Vagina (tissue), 2 donors: Measurements from ENCODE around the gene C16orf95. TPM values are rescaled to one million over a fixed set of nuclear protein-coding genes. Genes with fewer than 3 reads are reported as not detected.
"Not testable (repeated sequence)": the region's sequence is repeated elsewhere in the genome, so short reads cannot be mapped to it uniquely, and the experiment has no call there.

Experiments used
- DNase-seq, 2 donors: peaks; one replicate each; pipeline ENCODE4 v3.0.0-alpha.2; 2017; ENCODE audit errors: extremely low spot score in 2 of 2
- H3K27ac ChIP-seq: fragments of 200-600 bp; sonication (generic); one replicate; pipeline ENCODE4 v1.5.1; 2019
- H3K27me3 ChIP-seq: fragments of 200-600 bp; sonication (generic); one replicate; pipeline ENCODE4 v1.5.1; 2019
- H3K36me3 ChIP-seq, 2 donors: fragments of 200-600 bp; sonication (generic); one replicate each; pipeline ENCODE4 v1.5.1; 2017 to 2019
- H3K4me1 ChIP-seq: fragments of 200-600 bp; sonication (generic); one replicate; pipeline ENCODE4 v1.5.1; 2019
- H3K4me3 ChIP-seq, 2 donors: fragments of 200-600 bp; sonication (generic); 1 replicate in 1 of 2; 2 replicates in 1 of 2; pipeline ENCODE4 v1.5.1; 2016 to 2019
- H3K9me3 ChIP-seq: fragments of 200-600 bp; sonication (generic); one replicate; pipeline ENCODE4 v1.5.1; 2019
- CTCF ChIP-seq, 3 experiments: fragments of 450-650 bp in 2 of 3; fragments of 200-600 bp in 1 of 3; sonication (generic) in 1 of 3; IDR thresholded peaks; one replicate each; pipeline ENCODE4 v1.5.1; 2017 to 2019; ENCODE audit warnings: antibody characterized with exemption in 3 of 3, mild to moderate bottlenecking in 2 of 3, moderate library complexity in 2 of 3
- POLR2A ChIP-seq, 2 donors: fragments of 450-650 bp; IDR thresholded peaks; one replicate each; pipeline ENCODE4 v1.6.1; 2017; ENCODE audit warnings: antibody characterized with exemption in 2 of 2, mild to moderate bottlenecking in 2 of 2, moderate library complexity in 2 of 2
- POLR2AphosphoS5 ChIP-seq, 2 donors: sonication (generic); formaldehyde crosslinking; IDR thresholded peaks; one replicate each; pipeline ENCODE4 v1.9.0; 2017; ENCODE audit warnings: antibody characterized with exemption in 2 of 2, mild to moderate bottlenecking in 2 of 2, low read depth in 1 of 2; ENCODE audit not compliant: insufficient read depth in 1 of 2
- intact Hi-C: fragments of 100-400 bp; cut with DNase I; formaldehyde crosslinking; loops from one replicate; pipeline ENCODE4 v1.15.1; 2023
- total RNA-seq: library from RNA; depleted of rRNA; stranded (reverse); fragments of >200 nt; gene quantifications from one replicate; pipeline ENCODE4 v1.2.3, GENCODE V29; 2016

Gene C16orf95
- total RNA-seq, 1 donor from 2014 or later: 1.5 TPM

GRCh38 chr16:87259431-87259830 lies 57.8 kb downstream of the C16orf95 start:
- no peak for TF ChIP-seq POLR2A (IDR thresholded peaks at IDR 0.05)
- no peak for TF ChIP-seq POLR2AphosphoS5 (IDR thresholded peaks at IDR 0.05; ENCODE audit: insufficient read depth in 1 of 2, low read depth in 1 of 2)
- TF ChIP-seq CTCF (IDR thresholded peaks at IDR 0.05): no peak
- Histone ChIP-seq H3K27me3 (no peaks in the 10 kb centered on the region), H3K4me1 (no peaks in the 10 kb centered on the region), H3K36me3 (no peaks in the 10 kb centered on the region), H3K4me3 (no peak overlapping the region), H3K27ac (no peak overlapping the region), H3K9me3 (no peaks in the 10 kb centered on the region)
- no peak for DNase-seq
- intact Hi-C loops: no loop called here

GRCh38 chr16:87258653-87259052 lies 58.5 kb downstream of the C16orf95 start:
- H3K36me3 ChIP-seq, H3K4me3 ChIP-seq, DNase-seq, H3K27me3 ChIP-seq, H3K27ac ChIP-seq, H3K4me1 ChIP-seq, intact Hi-C loops, H3K9me3 ChIP-seq: not testable (repeated sequence)

GRCh38 chr16:87255866-87256265 lies 61.3 kb downstream of the C16orf95 start:
- no peaks in the 10 kb centered on the region for H3K9me3 ChIP-seq
- TF ChIP-seq POLR2A (IDR thresholded peaks at IDR 0.05) (no peak), POLR2AphosphoS5 (IDR thresholded peaks at IDR 0.05; ENCODE audit: insufficient read depth in 1 of 2, low read depth in 1 of 2) (no peak), CTCF (IDR thresholded peaks at IDR 0.05) (no peak)
- intact Hi-C loops: no loop called here
- H3K4me1 ChIP-seq: no peaks in the 10 kb centered on the region
- H3K36me3 ChIP-seq: no peaks in the 10 kb centered on the region
- H3K27me3 ChIP-seq: no peaks in the 10 kb centered on the region
- no peak overlapping the region for H3K4me3 ChIP-seq
- DNase-seq: no peak
- no peak overlapping the region for H3K27ac ChIP-seq

- Histone ChIP-seq H3K27me3 (no peaks in the 10 kb centered on the region), H3K36me3 (no peaks in the 10 kb centered on the region), H3K27ac (no peak overlapping the region), H3K4me3 (no peak overlapping the region), H3K4me1 (no peaks in the 10 kb centered on the region), H3K9me3 (no peaks in the 10 kb centered on the region)
- intact Hi-C loops: no loop called here
- TF ChIP-seq POLR2A (IDR thresholded peaks at IDR 0.05) (no peak), CTCF (IDR thresholded peaks at IDR 0.05) (no peak), POLR2AphosphoS5 (IDR thresholded peaks at IDR 0.05; ENCODE audit: insufficient read depth in 1 of 2, low read depth in 1 of 2) (no peak)
- no peak for DNase-seq
Observed at GRCh38 chr16:87254734-87255133, 62.5 kb downstream of the C16orf95 start.

- DNase-seq: no peak
- Histone ChIP-seq H3K27ac (no peak overlapping the region), H3K4me3 (no peak overlapping the region), H3K27me3 (no peaks in the 10 kb centered on the region), H3K9me3 (no peaks in the 10 kb centered on the region), H3K36me3 (no peaks in the 10 kb centered on the region), H3K4me1 (no peaks in the 10 kb centered on the region)
- no peak for TF ChIP-seq POLR2A (IDR thresholded peaks at IDR 0.05)
- TF ChIP-seq CTCF (IDR thresholded peaks at IDR 0.05): no peak
- no peak for TF ChIP-seq POLR2AphosphoS5 (IDR thresholded peaks at IDR 0.05; ENCODE audit: insufficient read depth in 1 of 2, low read depth in 1 of 2)
- intact Hi-C loops: no loop called here
Observed at GRCh38 chr16:87254296-87254695, 62.9 kb downstream of the C16orf95 start.

- intact Hi-C loops: no loop called here
- DNase-seq: no peak
- H3K9me3 ChIP-seq: no peaks in the 10 kb centered on the region
- H3K4me1 ChIP-seq: no peaks in the 10 kb centered on the region
- no peaks in the 10 kb centered on the region for H3K36me3 ChIP-seq
- no peak overlapping the region for H3K4me3 ChIP-seq
- no peak overlapping the region for H3K27ac ChIP-seq
- no peaks in the 10 kb centered on the region for H3K27me3 ChIP-seq
- TF ChIP-seq CTCF (IDR thresholded peaks at IDR 0.05) (no peak), POLR2AphosphoS5 (IDR thresholded peaks at IDR 0.05; ENCODE audit: insufficient read depth in 1 of 2, low read depth in 1 of 2) (no peak), POLR2A (IDR thresholded peaks at IDR 0.05) (no peak)
Observed at GRCh38 chr16:87253536-87253935, 63.7 kb downstream of the C16orf95 start.
